ENCODE results near the gene PIGU.
"Not testable (repeated sequence)": the region's sequence is repeated elsewhere in the genome, so short reads cannot be mapped to it uniquely, and the experiment has no call there.

PIGU gene

DNA sequence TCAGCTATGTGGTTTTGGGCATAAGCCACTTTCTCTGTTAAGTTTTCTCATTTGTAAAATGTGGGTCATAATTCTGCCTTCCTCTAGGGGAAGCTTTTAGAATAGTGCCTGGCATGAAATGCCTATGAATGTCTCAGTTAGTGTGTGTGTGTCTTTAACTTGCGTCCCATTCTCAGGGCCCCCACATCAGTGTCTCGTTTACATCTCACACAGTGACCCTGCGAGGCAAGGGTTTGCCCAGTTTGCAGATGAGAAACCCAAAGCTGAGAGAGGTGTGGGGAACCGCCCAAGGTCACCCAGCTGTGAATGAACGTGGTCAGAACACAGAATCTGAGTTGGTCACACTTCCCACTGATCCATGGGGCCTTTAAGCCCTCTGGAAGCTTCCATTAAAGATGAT is 146.6 kb downstream of the PIGU start:
- DNase-seq, result no peak

DNA sequence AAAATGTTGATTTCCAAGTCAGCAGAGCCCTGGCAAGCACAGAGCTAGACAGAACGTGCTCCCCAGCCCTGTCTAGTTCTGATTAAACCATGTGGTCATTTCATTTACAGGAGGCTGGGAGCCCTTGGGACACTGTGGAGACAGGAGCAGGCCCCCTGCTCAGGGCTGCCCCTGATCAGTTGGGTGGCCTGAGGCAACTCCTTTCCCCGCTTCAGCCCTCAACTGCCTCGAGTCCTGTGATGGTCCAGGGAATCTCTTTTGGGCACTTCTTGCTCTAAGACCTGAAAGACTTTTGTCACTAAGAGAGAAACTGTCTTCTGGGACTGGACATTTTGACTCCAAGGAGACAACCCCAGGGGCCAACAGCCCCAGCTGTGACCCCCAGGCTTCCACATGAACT is 147.2 kb downstream of the PIGU start:
- DNase-seq, result no peak

DNA sequence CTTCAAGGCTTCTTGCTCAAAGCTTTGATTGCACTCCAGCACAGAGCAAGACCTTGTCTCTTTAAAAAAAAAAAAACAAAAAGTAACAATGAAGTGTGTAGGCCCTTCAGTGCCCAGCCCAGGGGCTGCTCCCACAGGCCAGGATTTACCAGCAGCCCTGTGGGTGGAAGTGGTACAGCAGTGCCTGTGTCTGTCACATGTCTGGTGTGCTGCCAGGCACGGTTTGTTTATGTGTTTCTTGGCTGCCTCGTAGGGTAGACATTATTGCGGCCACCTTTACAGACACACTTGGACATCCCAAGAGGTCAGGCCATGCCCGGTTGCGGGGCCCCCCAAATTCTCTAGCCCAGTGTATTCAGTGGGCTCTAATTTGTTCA is 148.0 kb downstream of the PIGU start:
- DNase-seq, result no peak

DNA sequence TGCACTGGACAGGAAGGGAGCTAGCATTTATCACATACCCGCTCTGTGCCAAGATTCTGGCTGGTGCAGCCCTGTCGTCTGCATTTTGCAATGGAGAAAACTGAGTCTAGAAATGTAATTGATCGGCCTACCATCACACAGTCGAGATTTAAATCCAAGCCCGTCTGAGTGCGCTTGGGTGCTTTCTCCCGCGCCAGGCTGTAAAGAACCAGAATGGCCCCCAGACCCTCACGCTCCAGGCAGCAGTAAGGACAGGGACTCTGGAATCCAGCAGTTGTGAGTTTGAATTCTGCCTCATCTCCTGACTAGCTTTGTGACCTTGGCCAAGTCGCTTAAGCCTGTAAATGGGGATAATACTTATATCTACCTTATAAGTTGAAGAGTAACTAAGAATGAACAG is 149.9 kb downstream of the PIGU start:
- no peak for DNase-seq

DNA sequence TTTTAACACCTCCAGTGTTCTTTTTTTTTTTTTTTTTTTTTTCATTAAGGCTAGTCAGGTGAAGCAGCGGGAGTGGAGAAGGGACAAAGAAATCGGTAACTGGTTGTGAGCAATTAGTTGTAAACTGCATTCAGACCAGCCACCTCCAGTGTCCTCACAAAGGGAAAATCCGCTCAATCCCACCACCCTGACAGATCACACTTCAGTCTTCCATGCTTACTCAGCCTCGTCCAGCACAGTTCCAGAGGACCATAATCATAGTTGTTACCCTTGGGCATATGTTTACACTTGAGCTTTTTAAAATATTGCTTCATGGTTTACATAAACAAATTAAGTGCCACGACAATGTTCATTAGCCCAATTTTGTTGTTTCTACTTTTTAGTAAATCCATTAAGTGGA is 150.4 kb downstream of the PIGU start:
- DNase-seq, result no peak

DNA sequence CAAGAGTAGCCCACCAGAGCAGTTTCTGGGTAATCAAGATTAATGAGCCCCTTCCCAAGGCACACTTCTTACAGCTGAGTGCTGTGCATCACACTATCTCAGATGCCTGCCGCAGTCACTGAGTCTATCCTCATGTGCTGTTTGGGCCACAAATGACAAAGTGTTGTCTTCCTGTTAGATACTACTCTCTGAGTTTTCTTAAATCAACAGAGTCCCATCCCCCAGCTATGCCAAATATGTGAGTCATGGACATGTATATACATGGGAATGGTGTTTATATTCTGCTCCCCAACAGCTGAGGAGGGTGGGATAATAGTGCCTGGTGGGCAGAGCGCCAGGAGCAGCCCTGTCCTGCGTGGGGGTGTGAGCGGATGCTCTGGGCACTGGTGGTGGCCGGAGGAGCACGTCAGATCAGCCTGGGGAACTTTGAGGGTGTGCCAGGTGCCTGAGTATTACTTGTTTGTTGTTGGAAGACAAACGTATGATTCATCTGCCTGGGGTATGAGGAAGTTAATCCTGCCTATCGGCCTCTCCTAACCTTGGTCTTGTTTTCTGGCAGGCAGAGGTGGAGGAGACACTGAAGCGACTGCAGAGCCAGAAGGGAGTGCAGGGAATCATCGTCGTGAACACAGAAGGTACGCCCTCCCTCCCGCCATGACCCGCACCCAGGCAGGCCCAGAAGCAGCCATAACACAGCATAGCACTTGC is 151.0 kb downstream of the PIGU start:
- no peak for DNase-seq

DNA sequence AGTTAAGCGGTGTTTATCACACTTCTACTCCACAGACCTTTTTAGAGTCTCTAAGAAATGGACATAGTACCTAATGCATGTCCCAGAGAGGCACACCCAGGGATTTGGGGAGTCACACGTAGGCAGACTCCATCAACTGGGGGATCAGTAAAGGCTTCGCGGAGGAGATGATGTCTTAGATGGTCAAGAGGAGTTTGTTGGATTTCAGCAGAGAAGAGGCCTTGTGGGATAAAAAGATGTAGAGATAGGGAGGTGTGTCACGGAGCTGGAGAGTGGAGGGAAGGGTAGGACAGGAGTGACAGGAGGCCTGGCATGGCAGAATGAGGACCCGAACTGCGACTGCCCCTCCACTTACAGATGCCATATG is 151.6 kb downstream of the PIGU start:
- DNase-seq, result no peak

DNA sequence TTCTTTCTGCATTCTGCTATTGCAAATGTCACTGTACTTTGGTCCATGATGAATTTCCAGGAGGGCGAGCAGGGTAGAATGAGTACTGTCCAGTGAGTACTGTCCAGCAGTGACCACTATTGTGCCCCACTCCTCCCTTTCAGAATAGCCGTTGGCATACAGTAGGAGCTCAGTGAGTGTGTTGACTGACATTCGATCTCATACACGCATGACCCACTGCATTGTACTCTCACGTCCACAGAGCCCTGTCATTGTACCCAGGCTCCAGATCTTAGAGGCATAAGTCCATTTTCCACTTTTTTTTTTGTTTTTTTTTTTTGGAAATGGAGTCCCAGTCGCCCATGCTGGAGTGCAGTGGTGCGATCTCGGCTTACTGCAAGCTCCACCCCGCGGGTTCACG is 152.5 kb downstream of the PIGU start:
- DNase-seq, result no peak

DNA sequence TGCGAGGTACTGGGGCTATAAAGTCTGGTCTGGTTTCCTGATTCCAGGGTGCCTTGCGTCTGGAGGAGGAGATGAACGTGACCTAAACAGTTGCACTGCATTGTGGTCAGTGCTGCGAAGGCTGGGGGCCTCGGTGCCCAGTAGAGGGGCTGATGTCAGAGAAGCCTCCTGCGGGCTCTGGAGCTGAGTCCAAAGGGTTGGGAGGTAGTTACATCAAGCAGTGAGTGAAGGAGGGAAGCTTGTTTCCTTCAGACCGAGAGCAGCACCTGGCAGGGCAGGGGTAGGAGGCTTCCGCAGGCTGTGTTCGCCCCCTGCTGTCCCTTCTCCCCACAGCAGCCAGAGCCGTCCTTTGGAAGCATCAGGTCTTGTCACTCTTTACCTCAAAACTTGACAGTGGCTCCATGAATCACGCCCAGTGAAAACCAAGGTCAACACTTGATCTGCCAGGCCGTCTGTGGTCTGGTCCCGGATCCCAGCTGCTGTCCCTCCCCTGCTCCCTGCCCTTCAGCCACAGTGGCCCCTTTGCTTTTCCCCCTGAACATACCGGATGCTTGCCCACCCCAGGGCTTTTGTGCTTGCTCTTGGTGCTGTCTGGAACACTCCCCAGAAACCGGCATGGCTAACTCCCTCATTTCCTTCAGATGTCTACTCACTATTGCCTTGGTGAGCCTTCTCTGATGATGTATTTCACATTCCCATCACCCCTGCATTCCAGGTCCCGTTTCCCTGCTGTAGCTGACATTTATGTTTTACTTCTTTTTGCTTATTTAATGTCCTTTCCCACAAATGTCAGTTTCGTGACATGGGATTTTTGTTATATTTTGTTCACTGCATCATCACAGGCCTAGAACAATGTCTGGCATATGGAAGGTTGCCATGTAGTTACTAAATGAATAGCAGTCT is 153.7 kb downstream of the PIGU start:
- DNase-seq, result peak in 4 of 5 experiments; percentile 12 to 51 (median 31)

DNA sequence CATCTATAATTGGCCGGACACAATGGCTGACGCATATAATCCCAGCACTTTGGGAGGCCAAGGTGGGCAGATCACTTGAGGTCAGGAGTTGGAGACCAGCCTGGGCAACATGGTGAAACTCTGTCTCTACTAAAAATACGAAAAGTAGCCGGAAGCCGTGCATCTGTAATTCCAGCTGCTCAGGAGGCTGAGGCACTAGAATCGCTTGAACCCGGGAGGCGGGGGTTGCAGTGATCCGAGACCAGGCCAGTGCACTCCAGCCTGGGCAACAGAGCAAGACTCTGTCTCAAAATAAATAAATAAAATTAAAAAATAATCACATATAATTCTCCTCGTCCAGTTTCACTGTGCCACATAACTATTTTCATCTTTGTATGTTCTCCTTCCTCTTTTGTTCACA is 157.1 kb downstream of the PIGU start:
- not testable (repeated sequence) for DNase-seq

DNA sequence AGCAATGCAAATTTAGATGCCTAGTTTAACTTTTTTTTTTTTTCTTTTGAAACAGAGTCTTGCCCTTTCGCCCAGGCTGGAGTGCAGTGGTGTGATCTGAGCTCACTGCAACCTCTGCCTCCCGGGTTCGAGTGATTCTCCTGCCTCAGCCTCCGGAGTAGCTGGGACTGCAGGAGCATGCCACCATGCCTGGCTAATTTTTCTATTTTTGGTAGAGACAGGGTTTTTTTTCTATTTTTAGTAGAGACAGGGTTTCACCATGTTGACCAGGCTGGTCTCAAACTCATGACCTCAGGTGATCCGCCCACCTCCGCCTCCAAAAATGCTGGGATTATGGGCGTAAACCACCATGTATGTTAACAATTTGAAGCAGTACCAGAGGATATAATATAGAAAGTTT is 158.0 kb downstream of the PIGU start:
- DNase-seq, result not testable (repeated sequence)

DNA sequence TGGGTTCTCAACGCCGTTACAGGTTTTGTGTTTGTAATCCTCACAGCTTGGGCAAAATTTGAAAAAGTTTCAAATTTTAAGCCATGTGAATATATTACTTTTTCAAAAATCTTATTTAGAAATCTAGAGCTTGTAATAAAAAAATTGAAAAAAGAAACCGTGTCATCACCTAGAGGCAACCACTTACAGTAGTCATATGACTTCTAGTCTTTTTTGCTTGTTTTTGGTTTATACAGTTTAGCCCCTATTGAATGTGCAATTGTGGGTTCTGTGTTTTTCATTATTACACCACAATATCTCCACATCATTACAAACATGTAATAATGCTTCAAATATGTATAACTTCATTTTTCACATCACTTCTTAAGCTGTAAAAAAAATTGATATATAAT is 159.8 kb downstream of the PIGU start:
- peak in 1 of 5 experiments; percentile 56 for DNase-seq

DNA sequence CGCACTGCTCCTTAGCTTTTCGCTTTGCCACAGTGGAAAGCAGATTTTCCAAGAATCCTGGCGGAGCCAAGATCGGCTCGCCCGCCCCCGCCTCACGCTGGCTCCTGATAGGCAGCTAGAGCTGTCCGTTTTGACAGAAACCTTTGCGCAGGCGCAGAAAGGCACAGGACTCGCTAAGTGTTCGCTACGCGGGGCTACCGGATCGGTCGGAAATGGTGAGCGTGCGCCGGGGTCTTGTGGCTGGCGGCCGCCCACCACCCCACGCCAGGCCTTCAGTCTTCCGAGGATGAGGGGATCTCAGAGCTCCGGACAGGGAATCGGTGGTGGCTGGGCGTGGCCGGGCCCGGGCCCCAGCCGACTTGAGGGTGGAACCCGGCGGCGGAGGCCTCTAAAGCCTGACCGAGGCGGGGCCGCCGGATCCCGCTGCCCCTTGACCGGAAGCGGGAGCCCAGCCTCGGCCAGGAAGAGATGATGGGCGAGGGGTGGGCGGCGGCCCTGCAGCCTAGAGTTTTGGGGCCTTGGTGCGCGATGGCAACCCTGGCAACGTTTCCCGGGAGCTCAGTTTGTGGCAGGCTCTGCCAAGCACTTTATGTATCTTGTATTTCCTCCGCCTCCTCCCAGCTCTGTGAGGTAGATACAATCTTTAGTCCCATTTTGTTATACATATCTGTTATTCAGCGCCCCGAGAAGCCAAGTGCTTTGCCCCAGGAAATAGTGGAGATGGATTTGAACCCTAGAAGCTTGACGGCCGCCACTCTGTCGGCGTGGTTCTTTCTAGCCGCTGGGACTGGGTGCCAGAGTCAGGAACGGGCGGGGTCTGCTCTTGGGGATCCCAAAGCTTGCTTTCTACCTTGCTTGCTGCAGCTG is 160.4 kb downstream of the PIGU start, which contains the start of gene DYNLRB1:
Gene DYNLRB1 (plus strand): TSS at position 176 of the 867 bp plus-strand sequence. CDS start 37 bp downstream, at position 213.
- peak; percentile 81 to 94 (median 91) for DNase-seq

DNA sequence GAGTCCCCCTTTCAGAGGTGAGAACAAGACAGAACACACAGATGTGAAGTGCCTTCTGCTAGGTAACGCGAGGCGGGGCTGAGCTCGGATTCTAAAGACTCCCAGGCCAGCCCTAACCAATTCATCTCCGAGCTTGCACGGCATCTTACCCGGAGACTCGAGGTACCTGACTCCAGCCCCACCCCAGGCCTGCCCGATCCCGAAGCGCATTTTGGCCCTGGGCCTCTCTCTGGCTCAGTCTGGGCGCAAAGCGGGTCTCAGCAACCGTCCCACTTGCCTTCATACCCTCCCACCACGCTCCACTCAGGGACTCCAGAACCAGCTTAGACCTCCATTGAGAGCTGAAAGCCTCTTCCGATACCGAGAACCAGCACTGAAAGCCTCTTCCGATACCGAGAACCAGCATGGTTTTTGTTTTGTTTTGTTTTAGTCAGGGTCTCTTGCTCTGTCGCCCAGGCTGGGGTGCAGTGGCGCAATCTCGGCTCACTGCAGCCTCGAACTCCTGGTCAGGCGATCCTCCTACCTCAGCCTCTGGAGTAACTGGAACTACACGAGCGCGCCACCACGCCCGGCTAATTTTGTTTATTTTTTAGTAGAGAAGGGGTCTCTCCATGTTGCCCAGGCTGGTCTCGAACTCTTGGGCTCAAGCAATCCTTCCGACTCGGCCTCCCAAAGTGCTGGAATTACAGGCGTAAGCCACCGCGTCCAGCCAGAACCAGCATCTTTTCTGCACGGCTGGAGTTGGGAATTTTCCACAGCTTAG is 161.2 kb downstream of the PIGU start:
- peak; percentile 53 to 90 (median 58) for DNase-seq

DNA sequence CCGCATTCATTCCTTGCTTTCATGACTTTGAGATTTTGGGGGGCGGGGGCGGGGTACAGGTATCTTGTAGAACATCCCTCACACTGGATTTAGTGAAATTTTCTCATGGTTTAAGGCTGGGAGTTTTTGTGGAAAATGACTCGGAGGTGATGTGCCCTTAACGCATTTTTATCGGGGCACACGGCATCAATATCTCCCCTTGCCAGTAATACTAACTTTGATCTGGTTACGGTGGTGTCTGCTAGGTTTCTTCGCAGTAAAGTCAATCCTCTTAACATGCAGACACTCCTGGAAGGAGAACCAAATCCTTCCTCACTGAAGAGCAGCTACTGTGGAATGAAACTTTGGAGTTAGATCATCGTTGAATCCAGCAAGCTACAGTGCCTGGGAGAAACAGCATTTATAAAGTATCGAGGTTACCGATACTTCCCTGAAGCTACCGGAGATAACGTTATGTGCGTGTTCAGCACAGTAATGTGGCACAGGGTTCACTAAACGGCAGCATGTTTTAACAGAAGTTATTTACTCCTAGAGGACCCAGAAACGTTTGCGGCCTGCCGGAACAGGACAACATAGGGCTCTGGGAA is 161.9 kb downstream of the PIGU start:
- DNase-seq, result no peak

DNA sequence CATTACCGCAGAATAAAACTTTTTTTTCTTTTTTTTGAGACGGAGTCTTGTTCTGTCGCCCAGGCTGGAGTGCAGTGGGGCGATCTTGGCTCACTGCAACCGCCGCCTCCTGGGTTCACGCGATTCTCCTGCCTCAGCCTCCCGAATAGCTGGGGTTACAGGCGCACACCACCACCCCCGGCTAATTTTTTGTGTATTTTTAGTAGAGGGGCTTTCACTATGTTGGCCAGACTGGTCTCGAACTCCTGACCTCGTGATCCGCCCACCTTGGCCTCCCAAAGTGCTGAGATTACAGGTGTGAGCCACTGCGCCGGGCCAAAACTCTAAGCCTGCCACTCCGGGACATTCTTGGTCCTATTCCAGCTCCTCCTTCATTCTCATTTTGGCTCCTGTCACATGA is 162.9 kb downstream of the PIGU start:
- not testable (repeated sequence) for DNase-seq

DNA sequence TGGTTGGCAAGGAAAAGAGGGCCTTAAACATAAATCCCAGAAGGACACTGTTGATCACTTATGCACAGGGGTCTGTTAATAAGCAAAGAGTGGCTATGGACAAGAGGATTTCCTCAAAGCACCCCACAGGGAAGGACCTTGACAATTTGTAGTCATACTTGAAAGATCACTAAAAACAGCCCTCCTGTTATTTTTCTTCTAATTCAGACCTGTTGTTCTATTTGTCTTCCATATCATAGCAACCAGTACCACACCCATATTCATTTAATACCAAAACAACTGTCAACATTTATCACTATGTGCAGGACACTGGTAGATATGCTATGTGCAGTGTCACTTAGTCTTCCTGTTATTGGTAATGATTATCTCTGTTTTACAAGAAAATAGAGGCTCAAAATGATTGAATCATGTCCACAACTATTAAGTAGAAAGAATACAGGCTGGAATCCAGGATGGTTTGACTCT is 163.9 kb downstream of the PIGU start:
- no peak for DNase-seq

DNA sequence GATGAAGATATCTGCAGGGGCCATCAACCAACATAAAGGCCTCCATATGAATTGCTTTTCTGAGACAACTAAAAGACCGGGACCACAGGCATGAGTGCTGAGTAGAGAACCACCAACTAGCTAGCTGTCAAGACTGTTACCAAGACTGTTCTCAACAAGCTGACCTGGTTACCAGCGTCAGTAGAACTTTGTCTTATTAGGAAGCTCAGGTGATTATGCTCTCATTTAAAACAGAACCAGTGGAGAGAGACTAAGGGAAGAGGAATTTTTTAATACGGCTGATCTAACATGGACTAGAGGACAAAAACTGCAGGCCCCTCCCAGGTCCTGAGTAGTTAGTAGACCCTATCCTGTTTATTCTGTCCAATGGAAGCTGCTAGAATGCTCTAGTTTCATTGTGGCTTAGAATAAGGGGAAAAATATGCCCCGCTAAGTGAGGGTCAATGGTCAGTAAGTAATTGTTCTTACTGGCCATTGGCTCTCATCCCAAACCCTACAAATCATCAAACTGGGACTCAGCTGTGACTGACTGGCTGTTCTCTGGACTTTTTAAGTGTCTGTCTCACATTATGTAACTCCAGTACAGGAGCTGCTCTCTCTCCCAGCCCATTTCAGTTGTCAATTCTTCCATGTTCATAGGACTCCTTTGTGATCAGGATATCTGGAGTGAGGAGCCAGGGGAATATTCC is 164.5 kb downstream of the PIGU start:
- no peak for DNase-seq

DNA sequence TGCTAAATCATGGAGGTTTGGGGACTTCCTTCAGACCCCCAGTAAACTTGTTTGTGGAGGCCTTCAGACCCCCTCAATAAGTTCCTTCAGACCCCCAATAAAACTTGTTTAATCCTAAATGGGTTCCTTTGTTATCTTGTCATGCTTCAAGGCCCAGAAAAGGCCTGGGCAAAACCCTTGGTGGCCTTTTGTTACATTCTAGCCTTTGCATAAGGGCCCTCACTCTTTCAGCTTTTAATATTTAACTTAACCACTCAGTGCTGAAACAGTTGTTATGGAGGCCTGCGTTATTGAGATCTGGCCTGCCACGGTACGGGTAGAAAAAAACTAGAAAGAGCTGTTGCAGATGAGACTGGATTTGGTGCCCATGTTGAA is 165.0 kb downstream of the PIGU start:
- DNase-seq, result no peak

DNA sequence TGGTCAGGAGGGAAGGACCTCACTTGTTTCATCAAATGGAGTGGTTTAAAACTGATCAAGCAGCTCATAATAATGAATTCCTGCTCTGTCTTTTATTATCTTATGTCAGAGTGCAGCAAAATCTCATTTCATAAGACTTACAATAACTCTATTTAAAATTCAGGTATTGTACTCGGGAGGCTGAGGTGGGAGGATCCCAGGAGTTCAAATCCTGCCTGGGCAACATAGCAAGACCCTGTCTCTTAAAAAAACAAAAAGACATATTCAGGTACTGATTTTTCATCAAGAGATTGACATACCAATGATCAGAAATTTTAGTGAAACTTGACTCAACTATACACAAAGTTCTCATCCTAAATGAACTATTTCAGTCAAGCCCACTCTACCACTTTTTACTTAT is 166.3 kb downstream of the PIGU start:
- DNase-seq, result no peak

All from T-helper 2 cell (primary cell).